HG03139 (cell line): ENCODE measurements around the gene PTGDR.

Experiments
- ATAC-seq: cut with Tn5 transposase; IDR thresholded peaks from one replicate; pipeline ENCODE4 v1.9.1; 2021; ENCODE audit not compliant: unreplicated experiment

The PTGDR gene

DNA sequence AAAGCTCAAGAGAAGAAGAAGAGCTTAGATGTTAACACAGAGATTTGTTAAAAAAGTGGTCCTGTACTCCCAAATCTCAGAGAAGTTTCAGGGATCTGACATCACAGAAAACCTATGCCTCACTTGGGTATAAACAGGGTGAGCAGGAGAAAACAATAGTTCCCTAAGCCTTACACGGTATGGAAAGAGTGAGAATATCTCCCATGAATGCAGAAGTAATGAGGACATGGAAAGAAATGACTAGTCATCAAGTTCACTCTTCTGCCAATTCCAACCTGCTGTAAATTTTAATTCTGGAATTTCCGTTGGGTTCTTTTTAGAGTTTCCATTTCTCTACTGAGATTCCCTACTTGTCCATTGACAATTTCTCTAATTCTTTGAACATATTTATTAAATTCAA is 40.4 kb downstream of the PTGDR start:
- no peak for ATAC-seq

DNA sequence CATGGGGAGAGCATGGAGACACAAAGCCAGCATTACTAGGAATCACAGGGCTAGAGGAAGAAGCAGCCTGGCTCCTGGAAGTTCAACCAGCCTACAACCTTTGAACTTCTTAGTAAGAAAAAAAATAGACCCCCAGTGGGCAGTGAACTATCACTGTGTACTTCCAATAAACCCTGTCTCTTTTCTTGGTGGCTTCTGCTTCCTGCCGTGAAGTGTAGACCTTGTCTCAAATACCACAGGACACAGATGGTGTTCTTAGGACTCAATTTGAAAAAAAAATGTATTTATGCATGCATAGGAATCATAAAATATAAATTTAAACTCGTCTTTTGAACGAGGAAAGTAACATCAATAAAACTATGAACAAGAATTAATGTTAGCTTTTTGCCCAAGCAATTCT is 43.0 kb downstream of the PTGDR start:
- no peak for ATAC-seq

DNA sequence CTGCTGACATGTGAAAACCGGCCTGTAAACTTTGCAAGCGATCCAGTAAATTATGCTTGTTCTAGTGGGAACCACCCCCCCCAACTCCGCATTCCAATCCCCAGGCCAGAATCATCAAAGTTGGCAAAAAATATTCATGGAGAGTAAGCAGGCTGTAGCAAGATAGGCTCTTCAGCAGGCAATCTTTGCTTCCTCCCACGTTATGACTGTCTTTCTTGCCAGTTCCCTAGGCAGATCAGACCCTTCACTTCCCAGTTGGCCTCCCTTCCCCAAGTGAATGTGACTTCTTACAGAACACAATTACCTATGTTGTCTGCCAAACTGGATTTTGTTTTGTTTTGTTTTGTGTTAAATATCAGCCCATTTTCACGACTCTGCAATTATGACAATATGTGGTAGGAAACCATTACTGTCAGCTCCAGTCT is 45.4 kb downstream of the PTGDR start:
- no peak for ATAC-seq

DNA sequence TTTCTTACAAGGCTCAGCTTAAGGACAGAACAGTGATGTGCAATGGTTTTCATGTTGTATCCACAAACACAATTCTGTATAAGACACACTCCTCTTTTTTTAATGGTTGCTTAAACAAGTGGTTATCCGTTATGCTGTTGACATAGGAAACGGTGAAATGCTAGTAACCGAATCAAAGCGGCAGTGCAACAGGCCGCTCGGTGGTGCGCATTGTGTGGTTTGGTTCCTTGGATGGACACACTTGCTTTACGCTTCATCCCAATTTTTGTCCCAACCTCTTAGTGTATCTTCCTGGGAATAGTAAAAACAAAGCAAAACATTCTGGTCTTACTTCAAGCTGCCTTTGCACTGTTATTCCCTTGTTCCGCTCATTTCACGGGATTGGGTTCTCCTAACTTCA is 46.0 kb downstream of the PTGDR start:
- no peak for ATAC-seq

- peak; percentile 42 for ATAC-seq
These were observed 46.6 kb downstream of the PTGDR start, which contains the start of gene PTGER2 for GRCh38 chr14:52313903-52314594. Gene PTGER2, plus strand, starts transcription at chr14:52314312. Its CDS starts 237 bp downstream, at chr14:52314549.

GRCh38 chr14:52314595-52315354 is 47.3 kb downstream of the PTGDR start:
- no peak for ATAC-seq

DNA sequence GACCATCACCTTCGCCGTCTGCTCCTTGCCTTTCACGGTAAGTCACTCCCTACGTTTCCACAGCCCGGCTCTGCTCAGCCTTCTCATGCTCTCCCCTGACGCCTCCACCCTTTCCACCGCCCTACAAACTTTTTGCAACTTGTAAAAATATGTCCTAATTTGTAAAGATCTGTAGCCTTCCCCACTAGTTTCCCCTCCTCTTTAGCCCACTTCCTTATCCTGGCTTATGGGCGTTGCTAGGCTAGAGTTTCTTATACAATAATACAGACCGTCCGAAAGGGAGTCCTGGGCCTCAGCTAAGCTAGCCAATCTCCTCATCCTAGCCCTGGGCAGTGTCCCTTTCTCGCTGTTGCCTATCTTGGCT is 47.8 kb downstream of the PTGDR start:
- ATAC-seq: no peak

- no peak for ATAC-seq
These were observed 50.6 kb downstream of the PTGDR start for GRCh38 chr14:52318062-52318461.

GRCh38 chr14:52318826-52319645 is 51.5 kb downstream of the PTGDR start:
- no peak for ATAC-seq

DNA sequence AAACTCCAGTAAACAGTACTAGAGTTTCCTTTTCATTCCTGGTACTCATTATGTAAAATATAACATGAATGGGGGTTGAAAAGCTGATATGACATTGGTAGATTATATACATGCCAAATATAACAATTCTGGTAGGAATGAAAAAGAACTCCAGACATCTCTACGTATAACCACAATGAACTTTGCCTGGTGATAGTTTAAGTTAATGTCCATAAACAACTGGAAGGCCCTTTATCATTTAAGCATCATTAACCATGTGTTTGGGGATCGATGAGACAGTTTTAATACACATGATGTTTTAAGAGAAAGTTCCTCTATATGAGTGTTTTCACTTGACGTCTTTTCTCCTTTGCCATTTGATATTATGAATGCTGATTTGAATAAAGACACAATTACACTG is 52.4 kb downstream of the PTGDR start:
- no peak for ATAC-seq

DNA sequence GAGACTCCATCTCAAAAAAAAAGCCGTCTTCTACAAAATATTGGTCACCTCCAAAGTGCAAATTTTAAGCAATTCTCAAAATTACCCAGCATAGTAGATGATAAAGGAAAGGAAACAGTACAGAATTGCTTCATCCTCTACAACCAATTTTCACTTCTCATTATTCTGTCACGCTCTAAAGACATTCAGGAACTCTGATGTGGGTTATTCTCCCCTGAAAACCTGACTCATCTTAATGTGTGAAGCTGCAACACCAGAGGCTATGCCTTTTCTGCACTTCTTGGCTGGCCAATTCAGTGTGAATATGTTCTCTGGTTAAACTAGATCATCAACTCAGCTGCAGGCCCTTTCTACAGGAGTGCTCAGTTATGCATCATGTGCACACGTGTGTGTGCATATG is 57.6 kb downstream of the PTGDR start:
- peak; percentile 93 for ATAC-seq

GRCh38 chr14:52325630-52326029 is 58.1 kb downstream of the PTGDR start:
- no peak for ATAC-seq
